GM12878 (cell line): ENCODE measurements around the gene ARGLU1.

ENCODE experiments used
- ATF3 ChIP-seq: IDR thresholded peaks from 2 replicates; pipeline ENCODE4 v1.6.1; 2011; ENCODE audit warnings: low read depth, mild to moderate bottlenecking, low read length, moderate library complexity, borderline replicate concordance; ENCODE audit errors: extremely low read depth
- CREM ChIP-seq: IDR thresholded peaks from 2 replicates; pipeline ENCODE4 v1.6.1; 2014; ENCODE audit warnings: antibody characterized with exemption, low read depth
- MTA2 ChIP-seq: fragments of 450-650 bp; IDR thresholded peaks from 2 replicates; pipeline ENCODE4 v1.6.1; 2016; ENCODE audit warnings: low read depth, mild to moderate bottlenecking, moderate library complexity
- NBN ChIP-seq: fragments of 450-650 bp; IDR thresholded peaks from 2 replicates; pipeline ENCODE4 v1.6.1; 2016
- POLR2A ChIP-seq: IDR thresholded peaks from 2 replicates; pipeline ENCODE4 v1.6.1; 2011; ENCODE audit warnings: low read depth, mild to moderate bottlenecking, low read length
- POLR2AphosphoS5 ChIP-seq: IDR thresholded peaks from 2 replicates; pipeline ENCODE4 v1.6.1; 2011; ENCODE audit warnings: mild to moderate bottlenecking, low read length, inconsistent platforms
- RAD21 ChIP-seq: IDR thresholded peaks from 2 replicates; pipeline ENCODE4 v1.6.1; 2011; ENCODE audit warnings: mild to moderate bottlenecking, low read depth, low read length, moderate library complexity; ENCODE audit not compliant: insufficient read depth
- SMC3 ChIP-seq: IDR thresholded peaks from 2 replicates; pipeline ENCODE4 v1.6.1; 2011; ENCODE audit warnings: low read length, improper control_type of control experiment, borderline replicate concordance
- TCF7 ChIP-seq: IDR thresholded peaks from 2 replicates; pipeline ENCODE4 v1.6.1; 2014; ENCODE audit warnings: antibody characterized with exemption, borderline replicate concordance
- ZNF207 ChIP-seq: fragments of 450-650 bp; IDR thresholded peaks from 2 replicates; pipeline ENCODE4 v1.6.1; 2014; ENCODE audit warnings: antibody characterized with exemption, mild to moderate bottlenecking, borderline replicate concordance
- TF ChIP-seq, protein P1 (sequence below), 3 experiments: IDR thresholded peaks in 2 of 3; conservative IDR thresholded peaks in 1 of 3; 2 replicates each; pipeline ENCODE4 v1.5.1; 2011; ENCODE audit warnings: low read depth in 3 of 3, low read length in 3 of 3, mild to moderate bottlenecking in 3 of 3, control low read depth in 2 of 3, moderate library complexity in 2 of 3, inconsistent platforms in 1 of 3, mixed read lengths in 1 of 3; ENCODE audit not compliant: control insufficient read depth in 2 of 3, insufficient read depth in 1 of 3; ENCODE audit errors: extremely low read depth in 1 of 3

DNA sequence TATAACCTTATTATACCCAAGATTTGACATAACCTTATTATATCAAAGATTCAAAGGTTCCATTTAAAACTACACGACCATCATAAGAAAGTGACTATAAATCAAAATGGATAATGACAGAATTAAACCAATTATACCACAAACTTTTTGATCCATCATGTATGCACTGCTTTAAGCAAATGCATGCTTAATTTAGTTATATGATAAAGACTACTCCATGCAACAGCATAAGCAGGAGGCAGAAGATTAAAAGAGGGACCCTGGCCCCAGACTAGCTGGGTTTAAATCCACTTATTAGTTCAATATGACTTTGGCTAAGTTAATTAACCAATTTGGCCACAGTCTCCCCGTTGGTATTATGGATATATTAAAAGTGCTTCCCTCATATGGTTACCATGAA, 43.8 kb downstream of the ARGLU1 start:
- TF ChIP-seq ATF3 = no peak
- no peak for TF ChIP-seq MTA2
- no peak for TF ChIP-seq POLR2A
- TF ChIP-seq, protein P1, sequence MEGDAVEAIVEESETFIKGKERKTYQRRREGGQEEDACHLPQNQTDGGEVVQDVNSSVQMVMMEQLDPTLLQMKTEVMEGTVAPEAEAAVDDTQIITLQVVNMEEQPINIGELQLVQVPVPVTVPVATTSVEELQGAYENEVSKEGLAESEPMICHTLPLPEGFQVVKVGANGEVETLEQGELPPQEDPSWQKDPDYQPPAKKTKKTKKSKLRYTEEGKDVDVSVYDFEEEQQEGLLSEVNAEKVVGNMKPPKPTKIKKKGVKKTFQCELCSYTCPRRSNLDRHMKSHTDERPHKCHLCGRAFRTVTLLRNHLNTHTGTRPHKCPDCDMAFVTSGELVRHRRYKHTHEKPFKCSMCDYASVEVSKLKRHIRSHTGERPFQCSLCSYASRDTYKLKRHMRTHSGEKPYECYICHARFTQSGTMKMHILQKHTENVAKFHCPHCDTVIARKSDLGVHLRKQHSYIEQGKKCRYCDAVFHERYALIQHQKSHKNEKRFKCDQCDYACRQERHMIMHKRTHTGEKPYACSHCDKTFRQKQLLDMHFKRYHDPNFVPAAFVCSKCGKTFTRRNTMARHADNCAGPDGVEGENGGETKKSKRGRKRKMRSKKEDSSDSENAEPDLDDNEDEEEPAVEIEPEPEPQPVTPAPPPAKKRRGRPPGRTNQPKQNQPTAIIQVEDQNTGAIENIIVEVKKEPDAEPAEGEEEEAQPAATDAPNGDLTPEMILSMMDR (IDR thresholded peaks at IDR 0.05 in 2 of 3, conservative IDR thresholded peaks at IDR 0.05 in 1 of 3; ENCODE audit: control insufficient read depth in 2 of 3, extremely low read depth in 1 of 3, insufficient read depth in 1 of 3, low read depth in 3 of 3, low read length in 3 of 3) = no peak
- TF ChIP-seq CREM = no peak
- no peak for TF ChIP-seq ZNF207
- TF ChIP-seq SMC3 = no peak
- no peak for TF ChIP-seq POLR2AphosphoS5
- TF ChIP-seq RAD21 = no peak
- TF ChIP-seq NBN = no peak
- no peak for TF ChIP-seq TCF7
